Epidermal melanocyte (primary cell): ENCODE data around the gene PTK7.

ENCODE experiments used
- DNase-seq: peaks from one replicate; pipeline ENCODE4 v3.0.0; 2011; ENCODE audit warnings: low spot score; ENCODE audit not compliant: insufficient read length

Gene PTK7

DNA sequence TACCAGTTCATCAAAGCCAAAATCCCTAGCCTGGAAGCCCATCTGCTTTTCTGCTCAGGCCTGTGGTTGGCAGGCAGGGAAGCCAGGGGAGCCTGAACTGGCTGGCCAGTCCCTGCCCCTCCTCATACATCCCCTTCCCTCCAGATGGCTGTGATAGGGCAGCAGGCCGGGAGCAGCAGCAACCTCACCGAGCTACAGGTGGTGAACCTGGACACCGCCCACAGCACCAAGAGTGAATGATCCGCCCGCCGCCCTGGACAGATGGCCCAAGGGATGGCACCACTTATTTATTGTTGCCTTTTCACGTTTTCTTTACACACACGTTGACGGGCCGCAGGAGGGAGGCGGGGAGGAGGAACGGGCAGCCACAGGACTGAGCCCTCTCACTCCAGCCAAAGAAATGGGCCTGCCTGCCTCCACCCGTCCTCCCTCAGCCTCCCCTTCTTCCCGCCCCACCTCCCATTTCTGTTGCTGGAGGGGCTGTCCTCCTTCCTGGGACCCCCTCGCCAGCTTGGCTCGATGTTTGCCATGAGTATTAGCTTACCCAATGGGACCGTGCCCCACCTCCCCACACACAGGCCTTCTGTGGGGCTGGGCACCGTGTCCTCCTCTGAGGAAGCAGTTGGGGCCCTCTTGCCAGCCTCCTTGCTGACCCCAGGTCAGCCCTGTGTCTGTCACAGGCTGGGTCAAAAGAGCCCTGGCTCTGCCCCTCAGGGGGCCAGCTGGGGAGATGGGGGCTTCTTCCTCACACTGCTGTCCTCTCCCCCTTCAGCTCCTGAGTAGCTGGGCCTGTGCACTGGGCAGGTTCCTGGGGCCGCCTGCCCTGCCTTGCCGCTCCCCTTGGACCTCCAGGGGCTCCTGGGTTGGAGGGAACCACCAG lies 103.1 kb downstream of the PTK7 start:
- no peak for DNase-seq

DNA sequence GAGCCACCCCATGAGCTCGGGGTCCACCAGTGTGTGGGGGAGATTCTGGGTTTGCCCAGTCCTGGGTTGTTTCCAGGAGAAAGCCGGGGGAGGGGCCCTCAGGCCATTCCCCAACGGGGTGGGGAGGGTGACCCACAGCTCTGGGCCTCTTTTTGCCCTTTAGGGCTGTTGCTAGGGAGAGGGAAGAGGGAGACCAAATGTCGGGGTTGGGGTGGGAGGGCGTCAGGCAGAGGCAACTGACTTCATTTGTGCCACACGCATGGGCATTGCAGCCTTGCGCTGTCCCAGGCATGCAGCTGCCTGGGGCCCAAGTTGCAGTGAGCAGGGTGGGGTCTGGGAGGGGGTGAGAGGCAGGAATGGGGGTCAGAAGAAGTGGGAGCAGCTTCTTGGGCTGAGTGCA lies 103.9 kb downstream of the PTK7 start:
- DNase-seq = no peak

- no peak for DNase-seq
Measured at GRCh38 chr6:43180985-43181384, 104.9 kb downstream of the PTK7 start.

DNA sequence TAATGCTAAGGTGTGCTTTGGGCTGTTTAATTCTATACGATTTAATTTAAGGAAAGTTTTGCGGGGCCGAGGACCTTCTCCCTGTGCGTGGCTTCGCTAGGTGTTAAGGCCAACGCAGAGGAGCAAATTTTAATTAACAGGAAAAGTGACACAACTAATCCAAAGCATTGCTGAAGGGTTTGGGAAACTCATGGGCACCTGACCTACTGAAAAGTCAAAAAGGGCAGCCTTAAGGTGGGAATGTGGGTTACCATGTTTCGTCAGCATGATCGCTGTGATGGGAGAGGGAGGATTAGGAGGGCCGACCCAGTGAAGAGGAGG lies 105.5 kb downstream of the PTK7 start:
- DNase-seq = no peak

DNA sequence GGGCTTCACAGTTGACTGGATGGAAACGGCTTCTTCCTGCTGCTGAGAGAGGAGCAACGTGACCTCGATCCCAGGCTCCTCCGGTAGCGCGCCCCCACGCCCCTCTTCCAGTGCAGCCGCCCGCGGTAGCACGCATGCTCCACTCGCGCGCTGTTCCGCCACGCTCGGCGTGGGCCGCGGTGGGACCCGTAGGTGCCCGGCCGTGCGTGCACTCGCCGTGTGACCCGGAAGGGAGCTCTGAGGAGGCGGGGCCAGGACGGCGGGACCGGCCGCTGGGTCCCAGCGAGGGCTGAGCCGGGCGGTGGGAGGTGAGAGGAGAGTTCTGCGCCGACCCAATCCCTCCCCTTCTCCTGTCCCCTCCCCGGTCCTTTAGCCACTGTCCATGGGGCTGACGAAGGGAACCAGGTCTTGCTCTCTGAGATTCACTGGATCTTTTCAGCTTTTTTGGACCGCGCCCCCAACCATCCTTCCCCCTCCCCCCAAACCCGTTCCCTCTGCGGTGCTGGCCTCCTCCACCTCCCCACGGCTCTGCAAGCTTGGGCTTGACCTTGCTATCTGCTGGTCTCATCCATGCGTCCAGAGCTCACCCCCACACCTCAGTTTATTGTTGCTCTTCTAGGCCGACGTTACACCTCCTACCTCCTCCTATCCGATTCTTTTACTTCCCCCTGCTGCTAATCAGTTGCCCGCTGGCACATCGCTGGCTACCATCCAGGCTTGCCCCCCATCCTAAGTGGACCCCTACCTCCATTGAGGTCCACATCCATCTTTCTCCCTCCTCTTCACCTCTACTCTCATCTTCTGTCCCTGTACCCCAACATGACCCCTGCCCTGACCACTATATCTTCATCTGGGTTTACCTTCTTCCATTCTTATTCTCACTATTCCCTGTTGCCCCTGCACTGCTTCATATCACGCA lies 106.1 kb downstream of the PTK7 start, which contains the start of gene CUL9:
CUL9 (plus strand) TSS at position 255 of the 919 bp plus-strand sequence. CDS start 2,115 bp downstream, outside the sequence.
- peak; percentile 83 for DNase-seq

DNA sequence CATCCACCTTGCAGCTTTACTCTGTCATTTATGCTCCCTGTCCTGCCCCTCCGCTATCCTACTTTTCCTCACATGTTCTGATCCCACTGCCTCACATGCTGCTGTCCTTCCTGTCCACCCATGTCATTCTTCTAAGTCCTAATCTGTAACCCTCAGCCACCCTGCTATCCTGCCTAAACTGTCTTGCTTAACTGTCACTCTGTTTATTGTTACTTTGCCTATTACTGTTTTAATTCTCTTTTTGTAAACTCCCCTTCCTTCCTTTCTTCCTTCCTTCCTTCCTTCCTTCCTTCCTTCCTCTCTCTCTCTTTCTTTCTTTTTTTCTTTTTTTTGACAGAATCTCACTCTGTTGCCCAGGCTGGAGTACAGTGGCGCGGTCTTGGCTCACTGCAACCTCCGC lies 107.3 kb downstream of the PTK7 start:
- no peak for DNase-seq

DNA sequence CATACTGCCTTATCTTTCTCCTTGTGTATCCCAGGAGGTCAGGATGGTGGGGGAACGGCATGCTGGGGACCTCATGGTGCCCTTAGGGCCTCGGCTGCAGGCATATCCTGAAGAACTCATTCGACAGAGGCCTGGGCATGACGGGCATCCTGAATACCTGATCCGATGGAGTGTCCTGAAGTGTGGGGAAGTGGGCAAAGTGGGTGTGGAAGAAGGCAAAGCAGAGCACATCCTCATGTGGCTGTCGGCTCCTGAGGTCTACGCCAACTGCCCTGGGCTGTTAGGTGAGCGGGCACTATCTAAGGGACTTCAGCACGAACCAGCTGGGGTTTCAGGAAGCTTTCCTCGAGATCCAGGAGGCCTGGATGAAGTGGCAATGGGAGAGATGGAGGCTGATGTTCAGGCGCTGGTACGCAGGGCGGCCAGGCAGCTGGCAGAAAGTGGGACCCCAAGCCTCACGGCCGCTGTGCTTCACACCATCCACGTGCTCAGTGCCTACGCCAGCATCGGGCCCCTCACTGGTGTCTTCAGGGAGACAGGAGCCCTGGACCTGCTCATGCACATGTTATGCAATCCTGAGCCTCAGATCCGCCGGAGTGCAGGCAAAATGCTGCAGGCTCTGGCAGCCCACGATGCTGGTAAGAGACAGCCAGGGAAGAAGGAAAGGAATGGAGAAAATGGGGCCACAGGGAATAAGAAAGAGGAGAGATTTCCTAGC lies 108.3 kb downstream of the PTK7 start:
- DNase-seq = no peak

GRCh38 chr6:43185391-43185985 lies 109.4 kb downstream of the PTK7 start:
- no peak for DNase-seq

GRCh38 chr6:43186019-43186418 lies 109.9 kb downstream of the PTK7 start:
- DNase-seq = no peak

DNA sequence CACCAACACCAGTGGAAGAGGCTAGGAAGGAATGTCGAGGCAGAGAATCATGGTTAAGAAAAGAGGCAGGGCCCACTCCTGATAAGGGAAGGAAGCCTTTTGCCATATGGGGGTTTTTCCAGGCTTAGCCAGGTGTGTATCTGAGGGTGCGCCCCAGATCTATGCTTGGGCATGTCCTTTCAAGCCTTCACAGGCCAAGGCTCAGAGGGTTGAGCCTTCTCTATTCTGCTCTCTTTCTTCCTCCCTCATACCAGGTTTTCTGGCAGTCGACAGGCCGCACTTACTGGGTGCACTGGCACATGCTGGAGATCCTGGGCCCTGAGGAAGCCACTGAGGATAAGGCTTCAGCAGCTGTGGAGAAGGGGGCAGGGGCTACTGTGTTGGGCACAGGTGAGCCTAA lies 110.6 kb downstream of the PTK7 start:
- no peak for DNase-seq

GRCh38 chr6:43187821-43188220 lies 111.7 kb downstream of the PTK7 start:
- DNase-seq = no peak

DNA sequence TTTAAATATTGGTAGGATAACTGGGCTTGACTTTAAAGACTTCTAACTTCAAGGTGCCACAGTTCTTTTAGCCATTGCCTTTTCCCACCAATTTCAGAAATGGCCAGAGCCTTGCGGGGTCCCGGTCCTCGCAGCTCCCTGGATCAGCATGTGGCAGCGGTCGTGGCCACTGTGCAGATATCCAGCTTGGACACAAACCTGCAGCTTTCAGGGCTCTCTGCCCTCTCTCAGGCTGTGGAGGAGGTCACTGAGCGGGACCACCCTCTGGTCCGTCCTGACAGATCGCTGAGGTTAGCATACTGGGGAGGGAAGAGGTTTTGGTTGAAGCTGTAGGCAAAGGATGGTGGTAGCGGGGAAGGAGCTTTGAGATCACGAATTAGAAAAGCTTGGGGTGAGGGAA lies 112.3 kb downstream of the PTK7 start:
- DNase-seq = no peak

- no peak for DNase-seq
Measured at GRCh38 chr6:43189776-43190304, 113.7 kb downstream of the PTK7 start.

DNA sequence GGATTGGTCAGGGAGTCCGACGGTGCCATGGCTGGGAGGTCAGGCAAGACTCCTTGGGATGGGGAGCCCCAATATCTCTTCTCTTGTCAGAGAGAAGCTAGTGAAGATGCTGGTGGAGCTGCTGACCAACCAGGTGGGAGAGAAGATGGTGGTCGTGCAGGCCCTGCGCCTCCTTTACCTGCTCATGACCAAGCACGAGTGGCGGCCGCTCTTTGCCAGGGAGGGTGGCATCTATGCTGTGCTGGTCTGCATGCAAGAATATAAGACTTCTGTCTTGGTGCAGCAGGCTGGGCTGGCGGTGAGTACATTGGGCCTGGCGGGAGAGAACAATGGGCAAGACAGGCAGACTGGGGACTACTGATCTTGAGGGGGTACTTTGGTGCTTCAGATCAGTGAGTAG lies 116.8 kb downstream of the PTK7 start:
- DNase-seq = no peak

- DNase-seq = peak; percentile 63
Measured at GRCh38 chr6:43193929-43194328, 117.8 kb downstream of the PTK7 start.

DNA sequence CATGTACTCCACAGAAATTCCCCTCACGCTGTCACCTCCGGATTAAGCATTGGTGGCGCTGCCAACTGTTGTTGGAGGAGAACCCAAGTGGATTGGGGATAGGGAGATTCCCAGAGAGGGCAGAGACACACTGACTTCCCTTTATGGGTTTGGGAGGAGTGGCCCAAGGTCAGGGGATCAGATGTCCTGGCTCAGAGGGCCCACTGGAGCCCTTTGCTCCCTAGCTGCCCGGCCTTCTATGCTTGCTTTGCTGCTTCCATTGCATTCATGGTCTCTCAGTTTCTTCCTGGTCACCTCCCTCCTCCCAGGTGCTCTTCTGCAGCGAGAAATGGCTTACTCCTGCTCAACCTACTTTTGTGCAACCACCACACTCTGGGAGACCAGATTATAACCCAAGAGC lies 120.2 kb downstream of the PTK7 start:
- DNase-seq = no peak

DNA sequence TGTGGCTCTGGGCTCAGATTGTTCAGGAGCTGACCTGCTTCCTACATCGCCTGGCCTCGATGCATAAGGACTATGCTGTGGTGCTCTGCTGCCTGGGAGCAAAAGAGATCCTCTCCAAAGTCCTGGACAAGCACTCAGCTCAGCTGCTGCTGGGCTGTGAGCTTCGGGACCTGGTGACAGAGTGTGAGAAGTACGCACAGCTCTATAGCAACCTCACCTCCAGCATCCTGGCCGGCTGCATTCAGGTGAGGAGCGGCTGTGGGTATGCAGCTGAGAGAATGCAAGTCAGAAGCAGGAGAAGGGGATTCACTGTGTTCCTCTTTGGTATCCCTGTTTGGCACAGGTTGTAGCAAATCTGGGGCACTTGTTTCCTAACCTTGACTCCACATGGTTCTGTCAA lies 123.8 kb downstream of the PTK7 start:
- no peak for DNase-seq

- no peak for DNase-seq
Measured at GRCh38 chr6:43200541-43200940, 124.4 kb downstream of the PTK7 start.

DNA sequence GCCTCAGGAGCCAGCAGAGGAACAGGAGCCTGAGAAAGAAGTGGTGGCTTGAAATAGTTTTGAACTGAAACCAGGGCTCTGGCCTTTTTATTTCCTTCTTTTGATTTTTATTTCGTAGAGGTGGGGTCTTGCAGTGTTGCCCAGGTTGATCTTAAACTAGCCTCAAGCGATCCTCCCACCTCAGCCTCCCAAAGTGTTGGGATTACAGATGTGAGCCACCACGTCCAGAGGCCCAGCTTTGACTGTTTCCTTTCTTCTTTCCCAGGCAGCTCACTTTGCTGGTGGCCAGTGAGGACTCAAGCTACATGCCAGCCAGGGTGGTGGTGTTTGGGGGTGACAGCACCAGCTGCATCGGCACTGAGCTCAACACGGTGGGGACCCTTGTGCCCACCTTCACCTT lies 126.3 kb downstream of the PTK7 start:
- no peak for DNase-seq

DNA sequence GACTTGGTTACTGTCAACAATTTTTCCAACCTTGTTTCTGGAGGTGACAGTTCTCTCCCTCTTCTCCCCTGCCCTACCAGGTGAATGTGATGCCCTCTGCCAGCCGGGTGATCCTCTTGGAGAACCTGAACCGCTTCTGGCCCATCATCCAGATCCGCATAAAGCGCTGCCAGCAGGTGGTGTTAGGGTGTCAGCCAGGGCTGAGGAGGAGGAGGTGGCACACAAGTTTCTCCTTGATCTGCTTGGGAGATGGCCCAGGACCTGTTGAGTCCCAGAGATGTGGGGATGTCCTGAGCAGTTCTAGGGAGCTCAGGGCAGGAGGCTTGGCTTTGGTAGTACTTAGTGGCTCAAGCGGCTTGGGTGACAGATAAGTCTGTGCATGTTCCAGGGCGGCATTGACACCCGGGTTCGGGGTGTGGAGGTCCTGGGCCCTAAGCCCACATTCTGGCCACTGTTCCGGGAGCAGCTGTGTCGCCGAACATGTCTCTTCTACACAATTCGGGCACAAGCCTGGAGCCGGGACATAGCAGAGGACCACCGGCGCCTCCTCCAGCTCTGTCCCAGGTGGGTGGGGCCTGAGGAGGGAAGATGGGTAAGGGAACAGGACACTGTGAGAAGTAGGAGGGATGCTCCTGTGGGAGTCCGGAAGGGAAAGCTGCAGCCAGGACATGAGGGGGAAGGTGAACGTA lies 127.1 kb downstream of the PTK7 start:
- DNase-seq = no peak

DNA sequence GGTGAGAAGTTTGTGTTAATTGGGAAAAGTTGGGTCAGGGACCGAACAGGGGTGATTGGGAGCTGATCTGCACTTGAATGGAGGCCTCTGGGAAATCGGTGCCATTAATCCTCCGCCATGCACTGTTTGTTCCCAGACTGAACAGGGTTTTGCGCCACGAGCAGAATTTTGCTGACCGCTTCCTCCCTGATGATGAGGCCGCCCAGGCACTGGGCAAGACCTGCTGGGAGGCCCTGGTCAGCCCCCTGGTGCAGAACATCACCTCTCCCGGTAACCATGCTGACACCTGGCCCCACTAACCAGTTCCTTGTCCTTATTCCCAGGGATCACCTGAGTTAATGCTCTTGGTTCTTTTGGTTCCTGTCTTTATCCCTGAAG lies 127.6 kb downstream of the PTK7 start:
- no peak for DNase-seq
